Adrenal gland (tissue), 5 donors: ENCODE data around the gene NCKAP5.

ENCODE experiments used
- CTCF ChIP-seq, 6 experiments: fragments of 450-650 bp in 4 of 6; fragments of 200-600 bp in 2 of 6; sonication (generic) in 1 of 6; IDR thresholded peaks; 1 replicate in 5 of 6; 2 replicates in 1 of 6; pipeline versions ENCODE4 v1.5.1 to v1.8.0; 2016 to 2021; ENCODE audit warnings: antibody characterized with exemption in 6 of 6, mild to moderate bottlenecking in 2 of 6, moderate library complexity in 1 of 6
- POLR2A ChIP-seq, 2 donors: fragments of 450-650 bp; IDR thresholded peaks; one replicate each; pipeline ENCODE4 v1.6.1; 2017; ENCODE audit warnings: antibody characterized with exemption in 2 of 2, mild to moderate bottlenecking in 2 of 2, moderate library complexity in 1 of 2
- donor health status: DM: no; HTN: no; CAD: no.

DNA sequence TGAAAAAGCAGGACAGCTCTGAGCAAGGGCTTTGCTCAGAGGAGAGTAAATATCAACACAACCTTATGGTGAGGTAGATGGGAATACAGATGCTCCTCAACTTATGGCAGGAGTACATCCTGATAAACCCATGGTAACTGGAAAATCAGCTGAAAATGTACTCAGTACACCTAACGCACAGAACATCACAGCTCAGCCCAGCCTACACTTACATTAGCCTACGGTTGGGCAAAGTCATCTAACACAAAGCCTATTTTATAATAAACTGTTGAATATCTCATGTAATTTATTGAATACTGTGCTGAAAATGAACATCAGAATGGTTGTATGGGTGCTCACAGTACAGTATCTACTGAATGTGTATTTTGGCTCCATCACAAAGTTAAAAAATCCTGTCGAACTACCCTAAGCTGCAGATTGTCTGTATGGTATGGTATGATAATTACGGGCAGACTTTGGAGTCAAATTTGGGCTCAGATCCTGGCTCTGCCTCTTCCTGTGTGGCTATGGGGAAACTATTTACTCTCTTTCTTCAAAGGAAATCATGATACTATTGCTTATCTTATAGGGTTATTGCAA is 778.0 kb downstream of the NCKAP5 start:
- TF ChIP-seq CTCF (IDR thresholded peaks at IDR 0.05) (no peak), POLR2A (IDR thresholded peaks at IDR 0.05) (no peak)
